Sciatic nerve (tissue), 2 donors: ENCODE measurements around the gene NPLOC4. TPM values are rescaled to one million over a fixed set of nuclear protein-coding genes. Genes with fewer than 3 reads are reported as not detected.
"Not testable (repeated sequence)": the region's sequence is repeated elsewhere in the genome, so short reads cannot be mapped to it uniquely, and the experiment has no call there.

Experiments
- ATAC-seq: fragments of 200-7000 bp; cut with Tn5 transposase; one replicate; pipeline ENCODE4 v1.9.1; 2020; ENCODE audit warnings: mild to moderate bottlenecking, moderate library complexity
- DNase-seq: peaks from one replicate; pipeline ENCODE4 v3.0.0-alpha.2; 2020; ENCODE audit warnings: low spot score
- intact Hi-C: fragments of 100-400 bp; cut with DNase I; formaldehyde crosslinking; loops from one replicate; pipeline ENCODE4 v1.14.2; 2022
- total RNA-seq: library from RNA; stranded (reverse); fragmentation: NEBNext Ultra II Directional; extraction: Animal tissue kit (Norgen Biotek cat#: 25700); gene quantifications from one replicate; pipeline ENCODE4 v1.2.1, GENCODE V29; 2021
- donor health status: DM: no; HTN: no; CAD: no.
- donor health status: DM: no; HTN: no; CAD: no.

Gene NPLOC4
- total RNA-seq, 1 donor from 2014 or later = 82.3 TPM

DNA sequence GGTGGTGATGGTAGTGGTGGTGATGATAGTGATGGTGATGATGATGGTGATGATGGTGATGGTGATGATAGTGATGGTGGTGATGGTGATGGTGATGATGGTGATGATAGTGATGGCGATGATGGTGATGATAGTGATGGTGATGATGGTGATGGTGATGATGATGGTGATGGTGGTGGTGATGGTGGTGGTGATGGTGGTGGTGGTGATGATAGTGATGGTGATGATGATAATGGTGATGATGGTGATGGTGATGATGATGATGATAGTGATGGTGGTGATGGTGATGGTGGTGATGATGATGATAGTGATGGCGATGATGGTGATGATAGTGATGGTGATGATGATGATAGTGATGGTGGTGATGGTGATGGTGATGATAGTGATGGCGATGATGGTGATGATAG, 104.9 kb downstream of the NPLOC4 start:
- intact Hi-C loops, DNase-seq, ATAC-seq: not testable (repeated sequence)

DNA sequence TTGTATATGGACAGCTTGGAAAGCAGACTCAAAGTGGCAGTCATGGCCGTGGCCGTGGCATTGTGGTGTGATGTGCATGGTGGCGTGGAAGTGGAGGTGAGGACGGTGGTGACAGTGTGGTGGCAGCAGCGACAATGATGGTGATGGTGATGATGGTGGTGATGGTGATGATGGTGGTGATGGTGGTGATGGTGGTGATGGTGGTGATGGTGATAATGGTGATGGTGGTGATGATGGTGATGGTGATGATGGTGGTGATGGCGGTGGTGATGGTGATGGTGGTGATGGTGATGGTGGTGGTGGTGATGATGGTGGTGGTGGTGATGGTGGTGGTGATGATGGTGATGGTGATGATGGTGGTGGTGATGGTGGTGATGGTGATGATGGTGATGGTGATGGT, 105.9 kb downstream of the NPLOC4 start:
- intact Hi-C loops, DNase-seq, ATAC-seq: not testable (repeated sequence)

DNA sequence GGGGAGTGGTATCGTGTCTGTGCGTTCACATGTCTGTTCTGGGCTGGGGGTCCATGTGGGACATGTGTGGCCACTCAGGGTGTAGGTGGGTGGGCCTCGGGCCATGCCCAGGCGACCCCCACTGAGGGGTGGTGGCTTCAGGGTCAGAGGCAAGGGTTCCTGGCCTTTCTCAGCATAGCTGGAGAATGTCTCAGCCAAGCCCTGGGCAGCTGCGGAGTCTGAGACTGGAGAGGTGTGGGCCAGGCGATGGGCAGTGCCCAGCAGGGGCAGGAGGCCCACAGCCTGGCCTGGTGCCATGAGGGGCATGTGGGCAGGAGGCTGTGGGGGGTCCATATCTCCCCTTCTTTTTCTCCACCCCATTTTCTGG, 107.5 kb downstream of the NPLOC4 start:
- intact Hi-C loops = no loop called here
- ATAC-seq (no peak), DNase-seq (no peak)

DNA sequence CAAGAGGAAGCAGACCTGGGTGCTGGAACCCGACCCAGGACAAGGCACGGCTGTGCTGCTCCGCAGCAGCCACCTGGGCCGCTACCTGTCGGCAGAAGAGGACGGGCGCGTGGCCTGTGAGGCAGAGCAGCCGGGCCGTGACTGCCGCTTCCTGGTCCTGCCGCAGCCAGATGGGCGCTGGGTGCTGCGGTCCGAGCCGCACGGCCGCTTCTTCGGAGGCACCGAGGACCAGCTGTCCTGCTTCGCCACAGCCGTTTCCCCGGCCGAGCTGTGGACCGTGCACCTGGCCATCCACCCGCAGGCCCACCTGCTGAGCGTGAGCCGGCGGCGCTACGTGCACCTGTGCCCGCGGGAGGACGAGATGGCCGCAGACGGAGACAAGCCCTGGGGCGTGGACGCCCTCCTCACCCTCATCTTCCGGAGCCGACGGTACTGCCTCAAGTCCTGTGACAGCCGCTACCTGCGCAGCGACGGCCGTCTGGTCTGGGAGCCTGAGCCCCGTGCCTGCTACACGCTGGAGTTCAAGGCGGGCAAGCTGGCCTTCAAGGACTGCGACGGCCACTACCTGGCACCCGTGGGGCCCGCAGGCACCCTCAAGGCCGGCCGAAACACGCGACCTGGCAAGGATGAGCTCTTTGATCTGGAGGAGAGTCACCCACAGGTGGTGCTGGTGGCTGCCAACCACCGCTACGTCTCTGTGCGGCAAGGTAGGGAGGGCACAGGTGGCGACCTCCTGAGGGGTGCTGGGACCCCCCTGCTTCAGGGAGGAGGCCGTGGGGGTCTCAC, 108.1 kb downstream of the NPLOC4 start:
- intact Hi-C loops = no loop called here
- ATAC-seq (no peak), DNase-seq (no peak)

DNA sequence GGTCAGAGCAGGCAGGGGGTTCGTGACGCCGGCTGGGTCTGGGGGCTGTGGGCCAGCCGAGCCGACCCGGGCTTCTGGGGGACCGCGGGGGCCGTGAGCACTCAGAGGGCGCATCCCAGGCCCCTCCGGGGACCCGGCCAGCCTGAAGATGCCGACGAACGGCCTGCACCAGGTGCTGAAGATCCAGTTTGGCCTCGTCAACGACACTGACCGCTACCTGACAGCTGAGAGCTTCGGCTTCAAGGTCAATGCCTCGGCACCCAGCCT, 108.6 kb downstream of the NPLOC4 start:
- DNase-seq = no peak
- intact Hi-C loops = no loop called here
- ATAC-seq = no peak

DNA sequence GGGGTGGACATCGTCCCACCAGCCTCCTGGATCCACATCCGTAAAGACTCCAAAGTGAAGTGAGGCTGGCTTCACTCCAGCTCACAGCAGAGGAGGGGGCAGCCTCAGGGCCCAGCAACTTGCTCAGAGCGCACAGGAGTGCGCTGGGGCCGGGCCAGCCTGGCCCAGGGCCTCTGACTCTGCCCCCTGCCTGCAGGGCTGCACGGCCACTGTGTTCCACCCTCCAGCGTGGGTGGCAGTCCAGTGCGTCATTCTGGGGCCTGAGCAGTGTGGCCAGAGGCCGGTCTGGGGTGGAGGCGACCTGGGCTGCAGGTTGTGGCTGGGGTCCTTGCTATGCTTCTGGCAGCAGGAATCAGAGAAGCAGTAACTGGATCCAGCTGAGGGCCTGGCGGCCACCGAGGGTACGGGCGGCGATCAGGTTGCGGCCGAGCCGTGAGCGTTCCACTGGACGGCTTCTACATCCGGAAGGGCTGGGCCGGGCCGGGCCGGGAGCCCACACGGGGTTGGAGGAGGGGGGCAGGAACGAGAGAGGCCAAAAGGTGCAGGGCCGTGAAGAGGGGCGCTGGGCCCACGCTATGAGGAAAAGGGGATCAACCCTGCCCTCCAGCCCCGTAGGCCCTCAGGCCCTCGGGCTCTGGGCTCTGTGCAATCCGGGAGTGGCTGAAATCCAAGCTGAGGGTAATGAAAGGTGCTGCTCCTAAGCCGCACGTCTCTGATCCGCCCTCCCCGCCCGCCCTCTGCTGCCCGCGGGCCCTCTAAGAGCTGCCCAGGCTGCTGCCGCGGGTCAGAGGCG, 109.1 kb downstream of the NPLOC4 start, which contains the start of gene FSCN2:
FSCN2 (plus strand) TSS at position 787 of the 793 bp plus-strand sequence. CDS start 155 bp downstream, outside the sequence.
- DNase-seq (no peak), ATAC-seq (peak; percentile 26)
- intact Hi-C loops = no loop called here

DNA sequence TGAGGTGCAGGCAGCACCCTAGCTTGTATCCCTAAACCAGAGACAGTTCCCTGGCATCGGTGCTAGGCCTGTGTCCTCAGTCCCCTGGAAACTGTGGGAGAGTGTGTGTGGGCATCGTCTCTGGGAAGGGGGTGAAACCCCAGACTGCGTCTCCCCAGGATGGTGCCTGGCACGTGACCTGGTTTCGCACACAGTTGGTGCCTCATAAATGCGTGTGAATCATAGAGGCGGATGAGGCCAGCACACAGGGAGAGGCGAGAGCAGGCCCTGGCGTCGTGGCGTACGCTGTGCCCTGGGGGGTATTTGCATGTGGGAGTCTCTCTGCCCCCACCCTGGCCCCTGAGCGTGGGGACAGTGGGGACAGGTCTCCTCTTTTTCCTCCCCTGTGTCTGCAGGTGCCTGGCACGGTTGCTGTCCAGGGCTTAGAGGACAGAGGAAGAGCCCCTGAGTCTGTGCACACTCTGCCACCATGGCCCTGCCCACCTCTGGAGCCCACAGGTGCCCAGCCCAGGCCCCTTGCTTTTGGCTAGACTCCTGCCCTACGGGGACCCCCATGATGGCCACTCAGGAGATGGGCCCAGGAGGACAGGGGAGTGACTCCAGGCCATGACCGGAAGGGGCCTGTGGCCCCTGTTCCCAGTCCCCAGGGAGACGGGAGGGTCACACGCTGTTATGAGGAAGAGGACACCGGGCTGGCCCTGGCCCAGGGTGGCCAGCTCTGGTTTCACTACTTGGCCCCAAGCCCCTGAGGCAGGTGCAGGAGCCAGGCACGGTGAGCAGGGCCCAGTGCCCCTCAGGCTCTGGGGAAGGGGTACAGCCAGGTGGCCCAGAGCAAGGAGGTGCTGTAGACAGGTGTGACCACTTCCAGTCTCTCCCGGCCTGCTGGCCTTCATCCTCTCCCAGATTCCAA, 110.0 kb downstream of the NPLOC4 start:
- no peak for DNase-seq
- no peak for ATAC-seq
- intact Hi-C loops = no loop called here

DNA sequence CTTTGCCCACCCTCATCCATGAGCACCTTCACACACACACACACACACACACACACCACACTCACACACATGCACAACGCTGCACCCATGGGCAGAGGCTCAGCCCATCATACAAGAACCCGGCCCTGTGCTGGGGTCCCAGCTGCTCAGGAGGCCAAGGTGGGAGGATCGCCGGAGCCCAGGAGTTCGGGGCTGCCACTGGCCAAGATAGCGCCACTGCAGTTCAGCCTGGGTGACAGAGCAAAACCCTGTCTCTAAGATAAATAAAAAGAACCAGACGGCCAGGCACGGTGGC, 112.1 kb downstream of the NPLOC4 start:
- ATAC-seq (no peak), DNase-seq (no peak)
- intact Hi-C loops = no loop called here

DNA sequence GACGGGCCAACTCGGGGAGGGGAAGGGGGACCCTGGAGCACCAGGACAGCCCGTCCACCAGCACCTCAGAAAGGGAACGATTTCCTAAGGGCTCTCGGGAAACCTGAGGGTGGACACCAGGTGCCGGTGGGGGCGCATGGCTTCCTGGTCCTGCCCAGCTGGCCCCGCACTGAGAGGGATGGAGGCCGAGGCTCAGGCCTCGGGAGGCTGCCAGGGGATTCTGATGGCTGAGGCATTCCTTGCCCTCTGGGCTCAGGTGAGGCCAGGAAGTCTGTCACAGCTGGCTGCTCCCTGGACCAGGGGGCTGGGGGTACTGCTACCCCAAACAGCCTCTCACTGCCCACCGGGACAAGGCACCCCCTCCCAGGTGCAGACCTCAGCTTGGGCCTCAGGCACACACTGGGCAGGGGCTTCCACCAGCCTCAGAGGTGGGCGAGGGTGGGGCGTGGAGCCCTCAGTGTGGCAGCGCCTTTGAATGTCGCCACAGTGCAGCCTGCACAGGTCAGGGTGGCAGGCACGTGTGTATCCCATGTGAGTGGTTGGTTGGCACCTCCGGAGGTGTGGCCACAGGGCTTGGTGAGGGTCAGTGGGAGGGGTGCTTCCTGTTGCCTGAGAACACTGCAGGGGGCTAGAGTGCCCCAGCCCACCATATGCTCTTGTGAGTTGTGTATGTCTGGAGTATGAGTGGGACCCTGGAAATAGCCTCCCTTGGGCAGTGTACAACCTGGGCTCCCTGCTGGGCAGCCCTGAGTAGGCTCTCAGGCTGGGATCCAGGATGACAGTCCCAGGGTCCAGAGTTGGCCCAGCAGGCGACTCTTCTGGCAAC, 112.7 kb downstream of the NPLOC4 start:
- intact Hi-C loops = no loop called here
- ATAC-seq = no peak
- DNase-seq = no peak

DNA sequence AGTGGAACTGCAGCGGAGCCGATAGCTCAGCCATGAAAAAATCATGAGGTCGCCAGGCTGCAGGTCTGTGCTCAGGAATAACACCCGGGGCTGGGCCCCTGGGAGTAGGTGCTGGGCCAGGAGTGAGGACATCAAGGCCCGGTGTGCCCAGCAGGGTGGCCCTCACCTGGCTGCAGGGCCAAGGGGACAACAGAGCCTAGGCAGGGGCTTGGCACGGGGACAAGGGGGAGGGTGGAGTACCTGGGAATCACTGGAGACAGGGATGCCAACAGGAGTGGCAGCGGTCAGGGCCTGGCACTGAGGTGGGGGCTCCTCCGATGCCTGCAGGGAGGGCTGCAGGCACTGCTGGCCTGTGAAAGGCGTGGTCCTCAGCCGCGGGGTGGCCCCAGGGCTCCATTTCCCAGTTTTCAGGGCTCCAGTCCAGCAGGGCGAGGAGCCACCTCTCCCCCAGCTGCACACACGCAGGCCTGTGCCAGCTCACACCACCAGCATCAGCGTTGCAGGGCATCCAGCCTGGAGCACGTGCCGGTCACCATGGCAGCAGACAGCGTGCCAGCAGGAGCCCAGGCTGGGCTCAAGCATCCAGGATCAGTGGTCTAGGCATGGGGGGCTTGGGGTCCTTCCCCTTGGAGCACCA, 113.4 kb downstream of the NPLOC4 start:
- DNase-seq (no peak), ATAC-seq (no peak)
- intact Hi-C loops = no loop called here

DNA sequence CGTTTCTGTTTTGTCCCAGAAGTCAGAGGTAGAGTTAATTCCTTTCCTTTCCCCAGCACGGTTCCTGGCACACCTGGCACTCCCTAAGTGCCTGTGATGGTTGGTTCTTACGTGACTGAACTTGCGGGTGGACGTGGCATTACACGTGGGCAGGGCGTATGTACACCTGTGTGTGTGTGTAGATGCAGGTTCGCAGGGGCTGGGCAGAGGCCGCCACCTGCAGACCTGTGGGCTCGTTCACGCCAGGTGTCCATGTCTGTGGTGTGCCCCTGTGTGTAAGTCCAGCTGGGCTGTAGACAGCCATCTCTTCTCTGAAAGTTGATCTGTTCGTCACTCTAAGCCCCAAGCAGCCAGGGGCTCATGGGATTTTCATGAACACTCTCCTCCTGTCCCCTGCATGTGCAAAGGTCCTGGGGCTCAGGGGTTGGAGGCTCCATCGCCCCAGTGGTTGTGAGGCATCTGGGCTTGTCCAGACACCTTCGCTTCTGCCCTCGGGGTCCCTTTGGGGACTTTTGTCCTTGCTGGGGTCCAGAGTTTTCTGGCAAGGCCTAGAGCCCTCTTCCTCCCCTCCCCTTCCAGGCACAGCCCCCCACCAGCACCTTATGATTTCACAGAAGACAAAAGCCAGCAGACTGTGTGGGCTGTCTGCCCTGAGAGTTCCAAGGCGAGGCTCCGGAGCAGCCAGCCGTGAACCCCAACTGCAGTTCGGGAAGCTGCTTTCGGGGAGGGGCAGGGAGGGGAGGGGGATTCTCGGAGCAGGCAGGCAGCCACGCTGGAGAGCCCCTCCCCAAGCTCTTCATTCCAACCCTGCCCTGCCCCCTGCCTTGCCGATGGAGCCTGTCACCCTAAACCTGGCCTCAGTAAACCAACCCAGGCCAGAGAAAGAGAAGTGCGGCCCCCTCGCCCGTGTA, 114.2 kb downstream of the NPLOC4 start:
- no peak for DNase-seq
- intact Hi-C loops = no loop called here

DNA sequence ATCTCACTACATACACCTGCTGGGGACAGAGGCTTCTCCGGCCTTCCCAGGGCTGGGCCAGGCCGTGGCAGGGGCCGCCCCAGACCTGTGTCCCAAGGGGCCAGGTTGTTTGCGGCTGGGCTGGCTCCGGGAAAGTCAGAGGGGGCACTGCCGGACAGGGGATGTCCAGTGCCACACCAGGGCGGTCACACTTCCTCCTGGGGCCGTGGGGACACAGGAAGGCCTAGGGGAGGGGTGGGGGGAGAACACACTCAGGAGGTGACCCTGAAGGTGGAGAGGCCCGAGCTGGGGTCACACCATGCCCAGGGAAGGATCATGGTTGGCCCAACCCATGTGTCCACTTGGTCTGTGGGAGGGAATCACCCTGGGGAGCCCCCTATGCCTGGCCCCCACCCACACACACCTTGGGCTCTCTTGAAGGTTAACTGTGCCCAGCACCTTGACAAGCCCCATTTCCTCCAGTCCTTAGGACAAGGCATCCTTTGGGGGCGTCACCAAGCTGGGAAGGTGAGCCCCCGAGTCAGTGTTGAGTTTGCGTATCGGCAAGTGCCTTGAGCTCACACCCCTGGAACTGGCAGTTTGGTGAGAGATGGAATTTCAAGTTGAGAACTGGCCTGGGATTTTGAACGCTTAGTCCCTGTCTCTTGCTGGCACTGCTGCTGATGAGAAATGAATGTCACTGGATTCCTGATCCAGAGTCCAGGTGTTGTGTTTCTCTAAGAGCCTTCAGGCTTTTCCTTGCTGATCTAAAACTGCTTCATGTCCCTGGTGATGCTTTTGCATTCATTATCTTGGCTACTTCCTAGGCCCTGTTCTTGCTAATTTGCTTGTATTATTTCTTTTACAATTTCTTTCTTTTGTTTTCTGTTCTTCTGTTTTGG, 116.7 kb downstream of the NPLOC4 start:
- no peak for ATAC-seq
- no peak for DNase-seq
- intact Hi-C loops = no loop called here

More for the DNA sequence above, 114.2 kb downstream of the NPLOC4 start:
- no peak for ATAC-seq

DNA sequence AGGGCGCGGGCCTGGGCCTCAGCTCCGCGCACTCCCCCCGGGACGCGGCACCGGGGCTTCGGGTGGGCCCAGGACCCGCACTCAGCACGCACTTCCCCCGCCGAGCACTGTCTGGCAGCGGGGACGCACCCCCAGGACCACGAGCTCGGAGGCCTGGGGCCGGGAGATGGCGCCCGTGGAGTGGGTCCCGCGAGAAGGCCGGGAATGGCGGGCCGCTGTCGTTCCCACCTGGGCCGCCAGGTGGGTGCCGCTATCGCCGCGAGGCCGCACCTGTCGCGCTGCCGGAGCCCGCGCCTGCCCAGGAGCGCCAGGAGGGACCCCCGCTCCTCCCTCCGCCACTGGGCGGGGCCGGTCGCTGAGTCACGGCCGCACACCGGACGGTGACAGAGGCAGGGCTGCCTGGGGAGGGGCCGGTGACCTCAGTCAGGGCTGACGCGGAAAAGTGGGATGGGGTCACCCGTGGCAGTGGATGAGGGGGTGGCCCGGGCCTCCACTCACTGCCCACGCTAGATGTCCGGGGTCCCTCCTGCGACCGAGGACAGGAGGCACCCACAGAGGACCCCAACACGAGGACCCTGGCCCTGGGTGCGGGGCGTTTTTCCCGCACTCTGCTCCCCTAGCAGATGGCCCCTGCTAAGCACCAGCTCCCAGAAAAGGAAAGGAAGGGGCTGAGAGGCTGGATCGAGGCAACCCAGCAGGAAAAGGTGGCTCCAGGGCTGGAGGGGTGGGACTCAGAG, 117.5 kb downstream of the NPLOC4 start:
- ATAC-seq (no peak), DNase-seq (no peak)
- intact Hi-C loops = no loop called here

DNA sequence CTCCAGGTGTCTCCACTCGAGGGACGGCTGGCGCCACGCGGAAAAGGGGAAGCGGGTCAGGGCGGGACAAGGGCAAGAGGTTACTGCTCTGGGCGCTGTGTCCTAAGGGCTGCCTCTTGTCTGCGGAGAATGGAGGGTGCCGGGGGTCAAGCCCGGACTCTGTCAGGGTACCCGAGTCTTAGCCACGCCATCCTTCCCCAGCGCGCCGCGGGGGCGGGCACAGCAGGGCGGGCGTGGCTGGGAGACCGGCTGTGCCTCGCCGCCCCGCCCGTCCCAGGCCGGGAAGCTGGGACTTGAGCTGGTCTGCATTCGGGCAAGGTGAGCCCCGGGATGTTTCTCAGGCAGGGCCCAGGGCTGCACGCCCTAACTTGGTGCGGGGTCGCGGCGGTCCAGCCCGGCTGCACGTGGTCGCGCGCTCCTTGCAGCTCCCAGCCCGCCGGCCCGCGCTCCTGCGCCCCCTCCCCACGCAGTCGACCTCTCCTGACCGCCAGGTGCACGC, 118.1 kb downstream of the NPLOC4 start:
- peak; percentile 9 for ATAC-seq
- intact Hi-C loops = no loop called here
- peak; percentile 71 for DNase-seq

DNA sequence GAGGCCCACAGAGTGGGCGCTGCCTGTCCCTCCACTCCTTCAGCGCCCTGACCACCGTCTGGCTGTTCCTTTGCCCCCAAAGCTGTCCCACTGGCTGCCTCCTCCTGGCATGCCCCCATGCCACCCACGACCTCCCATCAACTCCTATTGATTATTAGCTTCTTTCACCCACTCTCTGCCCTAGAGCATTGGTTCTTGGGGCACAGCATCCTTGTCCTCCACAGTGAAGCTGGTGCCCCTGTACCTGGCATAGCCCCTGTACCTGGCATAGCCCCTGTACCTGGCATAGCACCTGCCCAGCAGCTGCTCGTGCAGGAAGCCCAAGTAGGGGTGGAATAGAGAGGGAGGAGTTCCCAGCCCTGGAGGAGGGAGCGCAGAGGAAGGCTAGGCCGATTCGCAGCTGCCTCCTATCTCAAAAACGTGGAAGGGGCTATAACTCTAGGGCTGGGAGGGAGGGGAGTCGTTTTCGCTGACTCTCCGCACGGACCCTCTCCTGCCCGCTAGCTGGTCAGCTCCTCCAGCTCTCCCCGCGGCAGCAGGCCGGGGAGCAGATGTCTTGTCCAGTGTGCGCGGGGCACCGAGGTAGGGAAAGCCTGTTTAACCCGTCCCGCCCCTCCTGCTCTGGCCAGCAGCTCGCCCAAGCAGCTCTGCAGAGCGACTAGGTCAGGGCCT, 118.7 kb downstream of the NPLOC4 start:
- intact Hi-C loops = no loop called here
- ATAC-seq = no peak

More for the DNA sequence above, 118.7 kb downstream of the NPLOC4 start:
- DNase-seq = peak; percentile 51
